Spleen (tissue), 7 donors: ENCODE data around the gene RYR1.

ENCODE experiments used
- POLR2A ChIP-seq, 3 donors: fragments of 450-650 bp; IDR thresholded peaks; one replicate each; pipeline ENCODE4 v1.5.1; 2017; ENCODE audit warnings: antibody characterized with exemption in 3 of 3, mild to moderate bottlenecking in 1 of 3
- POLR2AphosphoS5 ChIP-seq, 3 donors: sonication (generic); formaldehyde crosslinking; IDR thresholded peaks; one replicate each; pipeline ENCODE4 v1.5.1; 2017; ENCODE audit warnings: antibody characterized with exemption in 3 of 3
- TF ChIP-seq, protein P1 (sequence below), 11 experiments: fragments of 200-600 bp in 7 of 11; fragments of 450-650 bp in 4 of 11; sonication (generic) in 4 of 11; IDR thresholded peaks in 8 of 11; conservative IDR thresholded peaks in 3 of 11; 1 replicate in 7 of 11; 2 replicates in 4 of 11; pipeline versions ENCODE4 v1.4.0 to v1.8.0; 2016 to 2021; ENCODE audit warnings: antibody characterized with exemption in 11 of 11, inconsistent platforms in 4 of 11, mild to moderate bottlenecking in 1 of 11
- donor health status: DM: no; HTN: no; CAD: no; lungs with moderate emphysema.
- donor health status: DM: no; HTN: no; CAD: no.
- donor health status: DM: no; HTN: no; CAD: no.

GRCh38 chr19:38490861-38491260 lies 57.4 kb downstream of the RYR1 start:
- TF ChIP-seq, protein P1, sequence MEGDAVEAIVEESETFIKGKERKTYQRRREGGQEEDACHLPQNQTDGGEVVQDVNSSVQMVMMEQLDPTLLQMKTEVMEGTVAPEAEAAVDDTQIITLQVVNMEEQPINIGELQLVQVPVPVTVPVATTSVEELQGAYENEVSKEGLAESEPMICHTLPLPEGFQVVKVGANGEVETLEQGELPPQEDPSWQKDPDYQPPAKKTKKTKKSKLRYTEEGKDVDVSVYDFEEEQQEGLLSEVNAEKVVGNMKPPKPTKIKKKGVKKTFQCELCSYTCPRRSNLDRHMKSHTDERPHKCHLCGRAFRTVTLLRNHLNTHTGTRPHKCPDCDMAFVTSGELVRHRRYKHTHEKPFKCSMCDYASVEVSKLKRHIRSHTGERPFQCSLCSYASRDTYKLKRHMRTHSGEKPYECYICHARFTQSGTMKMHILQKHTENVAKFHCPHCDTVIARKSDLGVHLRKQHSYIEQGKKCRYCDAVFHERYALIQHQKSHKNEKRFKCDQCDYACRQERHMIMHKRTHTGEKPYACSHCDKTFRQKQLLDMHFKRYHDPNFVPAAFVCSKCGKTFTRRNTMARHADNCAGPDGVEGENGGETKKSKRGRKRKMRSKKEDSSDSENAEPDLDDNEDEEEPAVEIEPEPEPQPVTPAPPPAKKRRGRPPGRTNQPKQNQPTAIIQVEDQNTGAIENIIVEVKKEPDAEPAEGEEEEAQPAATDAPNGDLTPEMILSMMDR (IDR thresholded peaks at IDR 0.05 in 8 of 11, conservative IDR thresholded peaks at IDR 0.05 in 3 of 11), result no peak
- TF ChIP-seq POLR2AphosphoS5 (IDR thresholded peaks at IDR 0.05), result no peak
- TF ChIP-seq POLR2A (IDR thresholded peaks at IDR 0.05), result no peak
